Breast epithelium (tissue), 4 donors: ENCODE results near the gene CACNG4. TPM values are rescaled to one million over a fixed set of nuclear protein-coding genes. Genes with fewer than 3 reads are reported as not detected.
A peak's percentile ranks its signal among the peaks of the same experiment; 100 is the strongest.

Source experiments
- DNase-seq, 2 donors: peaks; one replicate each; pipeline ENCODE4 v3.0.0-alpha.2; 2019; ENCODE audit warnings: low spot score in 2 of 2
- H3K27ac ChIP-seq, 2 donors: fragments of 200-600 bp; sonication (generic) in 1 of 2; one replicate each; pipeline ENCODE4 v1.5.1; 2016 to 2019; ENCODE audit warnings: mild to moderate bottlenecking in 1 of 2
- H3K27me3 ChIP-seq, 2 donors: fragments of 200-600 bp; sonication (generic) in 1 of 2; one replicate each; pipeline versions ENCODE4 v1.5.1 to v1.6.0; 2017 to 2019; ENCODE audit warnings: control low read depth in 1 of 2, mild to moderate bottlenecking in 1 of 2
- H3K36me3 ChIP-seq: fragments of 200-600 bp; one replicate; pipeline ENCODE4 v1.5.1; 2019
- H3K4me1 ChIP-seq, 2 donors: fragments of 200-600 bp; sonication (generic); one replicate each; pipeline ENCODE4 v1.5.1; 2016 to 2019; ENCODE audit warnings: control low read depth in 1 of 2
- H3K4me3 ChIP-seq, 3 donors: fragments of 200-600 bp; sonication (generic); 1 replicate in 2 of 3; 2 replicates in 1 of 3; pipeline ENCODE4 v1.5.1; 2016 to 2019; ENCODE audit warnings: mild to moderate bottlenecking in 3 of 3, moderate library complexity in 2 of 3
- H3K9me3 ChIP-seq, 2 donors: fragments of 200-600 bp; sonication (generic) in 1 of 2; one replicate each; pipeline ENCODE4 v1.5.1; 2016 to 2019; ENCODE audit warnings: control low read depth in 1 of 2
- POLR2A ChIP-seq: fragments of 450-650 bp; IDR thresholded peaks from one replicate; pipeline ENCODE4 v1.6.1; 2016; ENCODE audit warnings: antibody characterized with exemption, mild to moderate bottlenecking, moderate library complexity
- POLR2AphosphoS5 ChIP-seq, 3 donors: sonication (generic); formaldehyde crosslinking; IDR thresholded peaks; one replicate each; pipeline ENCODE4 v1.6.1; 2017; ENCODE audit warnings: antibody characterized with exemption in 3 of 3
- intact Hi-C: fragments of 100-400 bp; cut with DNase I; formaldehyde crosslinking; loops from one replicate; pipeline ENCODE4 v1.15.1; 2023; ENCODE audit warnings: low total_unique reads
- total RNA-seq, 3 donors: library from RNA; depleted of rRNA; stranded (reverse); fragments of >200 nt; gene quantifications; one replicate each; pipeline ENCODE4 v1.1.0, GENCODE V29; 2016
- TF ChIP-seq, protein P1 (sequence below), 3 donors: fragments of 450-650 bp; IDR thresholded peaks; one replicate each; pipeline ENCODE4 v1.5.1; 2016 to 2017; ENCODE audit warnings: antibody characterized with exemption in 3 of 3, mild to moderate bottlenecking in 3 of 3, moderate library complexity in 3 of 3

The CACNG4 gene
- total RNA-seq, 3 donors from 2014 or later = 2.6 to 7.3 TPM; not detected in 1

DNA sequence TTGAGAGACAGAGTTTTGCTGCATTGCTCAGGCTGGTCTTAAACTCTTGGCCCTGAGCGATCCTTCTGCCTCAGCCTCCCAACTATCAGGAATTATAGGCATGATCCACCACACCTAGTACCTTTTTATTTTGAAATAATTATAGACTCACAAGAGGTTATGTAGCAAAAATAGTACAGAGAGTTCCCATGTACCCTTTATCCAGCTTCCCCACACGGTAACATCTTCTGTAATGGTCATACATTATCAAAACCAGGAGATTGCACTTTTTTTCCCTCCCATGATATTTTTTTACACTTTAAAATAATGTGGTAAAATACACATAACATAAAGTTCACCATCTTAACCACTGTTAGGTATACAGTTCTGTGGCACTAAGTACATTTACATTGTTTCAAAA lies 28.8 kb upstream of the CACNG4 start:
- TF ChIP-seq POLR2A (no peak), POLR2AphosphoS5 (IDR thresholded peaks at IDR 0.05) (no peak)
- TF ChIP-seq, protein P1, sequence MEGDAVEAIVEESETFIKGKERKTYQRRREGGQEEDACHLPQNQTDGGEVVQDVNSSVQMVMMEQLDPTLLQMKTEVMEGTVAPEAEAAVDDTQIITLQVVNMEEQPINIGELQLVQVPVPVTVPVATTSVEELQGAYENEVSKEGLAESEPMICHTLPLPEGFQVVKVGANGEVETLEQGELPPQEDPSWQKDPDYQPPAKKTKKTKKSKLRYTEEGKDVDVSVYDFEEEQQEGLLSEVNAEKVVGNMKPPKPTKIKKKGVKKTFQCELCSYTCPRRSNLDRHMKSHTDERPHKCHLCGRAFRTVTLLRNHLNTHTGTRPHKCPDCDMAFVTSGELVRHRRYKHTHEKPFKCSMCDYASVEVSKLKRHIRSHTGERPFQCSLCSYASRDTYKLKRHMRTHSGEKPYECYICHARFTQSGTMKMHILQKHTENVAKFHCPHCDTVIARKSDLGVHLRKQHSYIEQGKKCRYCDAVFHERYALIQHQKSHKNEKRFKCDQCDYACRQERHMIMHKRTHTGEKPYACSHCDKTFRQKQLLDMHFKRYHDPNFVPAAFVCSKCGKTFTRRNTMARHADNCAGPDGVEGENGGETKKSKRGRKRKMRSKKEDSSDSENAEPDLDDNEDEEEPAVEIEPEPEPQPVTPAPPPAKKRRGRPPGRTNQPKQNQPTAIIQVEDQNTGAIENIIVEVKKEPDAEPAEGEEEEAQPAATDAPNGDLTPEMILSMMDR (IDR thresholded peaks at IDR 0.05) = no peak
- no peak for DNase-seq
- Histone ChIP-seq H3K27ac (no peak overlapping the region), H3K36me3 (no peaks in the 10 kb centered on the region), H3K4me3 (no peak overlapping the region), H3K4me1 (no peaks in the 10 kb centered on the region), H3K27me3 (peaks cover 0 to 15% of the 10 kb centered on the region in 2 donors), H3K9me3 (no peaks in the 10 kb centered on the region)
- intact Hi-C loops = no loop called here

DNA sequence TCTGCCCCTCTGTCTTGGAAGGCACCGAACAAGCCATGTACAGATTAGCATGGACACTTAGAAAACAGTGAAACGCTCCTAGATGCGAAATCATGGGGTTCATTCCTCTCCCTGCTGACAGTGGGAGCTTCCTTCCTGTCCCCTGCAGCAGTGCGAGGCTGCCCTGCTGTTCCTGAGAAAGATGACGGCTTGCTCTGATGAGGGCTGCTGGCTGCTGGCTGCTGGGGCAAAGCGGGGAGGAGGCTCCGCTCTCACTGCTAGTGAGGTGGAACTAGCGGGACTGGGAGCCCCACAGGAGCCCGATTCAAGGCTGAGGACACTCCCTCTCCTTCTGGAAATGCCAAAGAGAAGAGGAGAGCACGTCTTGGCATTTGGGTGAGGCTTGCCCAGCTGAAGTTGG lies 25.9 kb upstream of the CACNG4 start:
- intact Hi-C loops = no loop called here
- Histone ChIP-seq H3K4me1 (no peaks in the 10 kb centered on the region), H3K9me3 (no peaks in the 10 kb centered on the region), H3K27ac (no peak overlapping the region), H3K36me3 (no peaks in the 10 kb centered on the region), H3K4me3 (no peak overlapping the region), H3K27me3 (peaks cover 0 to 20% of the 10 kb centered on the region in 2 donors)
- DNase-seq = no peak
- TF ChIP-seq, protein P1 (IDR thresholded peaks at IDR 0.05) = no peak
- TF ChIP-seq POLR2AphosphoS5 (IDR thresholded peaks at IDR 0.05) (no peak), POLR2A (no peak)

DNA sequence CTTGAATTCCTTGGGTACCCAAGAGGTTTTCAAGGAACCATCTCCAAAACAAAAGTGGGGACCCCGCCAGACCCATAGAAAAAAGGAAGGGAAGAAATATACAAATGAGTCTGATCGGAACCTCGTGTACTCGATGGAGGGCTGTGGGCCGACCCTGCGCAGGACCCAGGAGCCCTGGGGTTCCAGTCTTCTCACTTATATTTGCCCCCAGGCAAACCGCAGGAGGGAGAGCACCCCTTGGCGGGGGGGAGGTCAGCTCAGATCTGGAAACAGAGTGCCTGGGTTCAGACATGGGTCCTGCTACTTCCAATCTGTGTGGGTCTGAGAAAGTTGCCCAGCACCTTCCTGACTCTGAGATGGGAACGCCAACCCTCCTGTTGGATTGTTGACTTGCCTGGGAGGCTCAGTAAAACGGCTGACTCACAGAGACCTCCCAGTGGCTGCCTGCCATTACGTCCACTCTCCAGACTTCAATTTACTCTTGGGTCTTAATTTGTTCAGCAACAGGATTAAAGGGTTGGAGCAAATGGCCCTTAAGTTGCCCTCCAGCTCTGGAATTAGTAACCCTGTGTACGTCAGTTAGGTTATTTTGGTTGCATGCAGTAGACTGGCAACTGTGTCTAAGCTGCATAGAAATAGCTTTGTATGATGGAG lies 24.9 kb upstream of the CACNG4 start:
- H3K9me3 ChIP-seq = no peaks in the 10 kb centered on the region
- TF ChIP-seq, protein P1 (IDR thresholded peaks at IDR 0.05) = no peak
- TF ChIP-seq POLR2AphosphoS5 (IDR thresholded peaks at IDR 0.05) (no peak), POLR2A (no peak)
- no peaks in the 10 kb centered on the region for H3K4me1 ChIP-seq
- intact Hi-C loops = no loop called here
- no peak overlapping the region for H3K27ac ChIP-seq
- no peaks in the 10 kb centered on the region for H3K36me3 ChIP-seq
- H3K4me3 ChIP-seq = no peak overlapping the region
- DNase-seq = no peak
- H3K27me3 ChIP-seq = peaks cover 0 to 20% of the 10 kb centered on the region in 2 donors

DNA sequence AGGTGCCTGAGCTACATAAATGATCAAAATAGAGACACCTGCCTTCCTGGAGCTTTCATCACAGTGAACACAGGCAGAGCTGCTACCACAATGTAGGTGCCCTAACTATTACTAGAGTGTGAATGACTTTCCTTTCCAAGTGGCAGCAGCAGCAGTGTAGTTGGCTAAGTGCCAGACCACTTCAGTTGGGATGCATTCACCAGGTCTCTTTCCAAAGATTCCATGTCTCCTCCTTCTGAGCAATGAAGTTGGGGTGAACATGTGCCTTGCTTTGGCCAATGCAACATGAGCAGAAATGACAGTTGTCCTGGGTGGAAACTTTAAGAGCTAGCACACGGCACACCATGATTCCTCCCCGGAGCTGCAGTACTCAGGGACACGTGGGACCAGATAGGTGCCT lies 23.3 kb upstream of the CACNG4 start:
- Histone ChIP-seq H3K36me3 (no peaks in the 10 kb centered on the region), H3K9me3 (no peaks in the 10 kb centered on the region), H3K27me3 (peaks cover 0 to 20% of the 10 kb centered on the region in 2 donors), H3K4me1 (no peaks in the 10 kb centered on the region), H3K4me3 (no peak overlapping the region), H3K27ac (no peak overlapping the region)
- no peak for DNase-seq
- no peak for TF ChIP-seq POLR2AphosphoS5 (IDR thresholded peaks at IDR 0.05)
- intact Hi-C loops = no loop called here

DNA sequence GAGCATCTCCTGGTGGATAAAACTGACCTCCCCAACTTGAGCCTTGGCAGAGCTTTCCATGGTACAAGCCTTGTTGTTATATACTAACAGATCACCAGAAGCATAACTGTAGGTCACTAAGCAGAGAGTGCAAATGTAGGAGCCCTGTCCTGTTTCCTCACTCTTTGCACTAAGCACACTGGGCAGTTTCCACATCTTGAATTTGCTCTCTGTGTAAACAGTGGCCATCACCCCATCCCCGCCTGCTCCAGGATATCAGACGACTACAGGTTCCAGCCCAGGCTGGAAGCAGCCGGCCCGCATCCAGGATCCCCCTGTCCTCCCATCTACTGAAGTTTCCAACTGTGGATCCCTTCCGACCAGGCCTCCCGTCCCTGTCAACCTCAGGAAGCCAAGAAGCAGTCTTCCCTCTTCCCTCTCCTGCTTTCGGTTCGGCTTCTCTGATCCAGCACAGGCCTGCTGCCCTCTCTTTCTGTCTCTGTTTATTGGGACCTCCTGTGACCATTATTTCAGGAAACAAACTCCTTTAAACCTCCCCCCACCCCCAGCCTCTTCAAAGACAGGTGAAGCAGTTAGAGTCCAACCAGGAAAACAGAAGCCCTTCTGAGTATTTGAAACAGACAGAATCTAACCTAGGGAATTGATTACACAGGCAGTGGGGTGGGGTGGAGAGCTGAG lies 22.6 kb upstream of the CACNG4 start:
- Histone ChIP-seq H3K27me3 (peaks cover 0 to 20% of the 10 kb centered on the region in 2 donors), H3K4me1 (no peaks in the 10 kb centered on the region), H3K36me3 (no peaks in the 10 kb centered on the region), H3K27ac (no peak overlapping the region), H3K9me3 (no peaks in the 10 kb centered on the region), H3K4me3 (no peak overlapping the region)
- intact Hi-C loops = no loop called here
- peak in 1 of 2 donors; percentile 35 for DNase-seq
- no peak for TF ChIP-seq POLR2A
- TF ChIP-seq, protein P1 (IDR thresholded peaks at IDR 0.05) = no peak
- no peak for TF ChIP-seq POLR2AphosphoS5 (IDR thresholded peaks at IDR 0.05)
